Measurements from ENCODE around the gene SHISA3.

The SHISA3 gene

GRCh38 chr4:42392436-42392835 is 4.9 kb upstream of the SHISA3 start:
- no peak for DNase-seq

DNA sequence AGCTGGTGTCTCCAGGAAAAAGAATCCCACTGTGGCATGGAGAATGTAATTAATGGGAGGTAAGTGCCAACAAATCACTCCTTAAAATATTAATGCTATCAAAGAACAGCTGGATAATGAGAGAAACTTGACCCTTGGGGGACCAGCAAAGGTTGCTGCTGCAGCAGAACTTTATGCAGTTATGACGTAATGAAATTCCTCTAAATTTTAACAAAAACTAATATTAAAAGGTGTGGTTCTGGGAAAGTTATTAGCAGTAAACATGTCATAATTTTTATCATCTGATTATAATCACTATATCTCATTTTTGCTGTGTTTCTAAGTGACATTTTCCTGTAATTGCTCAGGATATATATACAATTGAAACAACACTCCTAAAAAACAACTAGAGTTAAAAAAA is 1.7 kb upstream of the SHISA3 start:
- no peak for DNase-seq

- no peak for DNase-seq
These were observed 932 bp upstream of the SHISA3 start for GRCh38 chr4:42396361-42396751.

DNA sequence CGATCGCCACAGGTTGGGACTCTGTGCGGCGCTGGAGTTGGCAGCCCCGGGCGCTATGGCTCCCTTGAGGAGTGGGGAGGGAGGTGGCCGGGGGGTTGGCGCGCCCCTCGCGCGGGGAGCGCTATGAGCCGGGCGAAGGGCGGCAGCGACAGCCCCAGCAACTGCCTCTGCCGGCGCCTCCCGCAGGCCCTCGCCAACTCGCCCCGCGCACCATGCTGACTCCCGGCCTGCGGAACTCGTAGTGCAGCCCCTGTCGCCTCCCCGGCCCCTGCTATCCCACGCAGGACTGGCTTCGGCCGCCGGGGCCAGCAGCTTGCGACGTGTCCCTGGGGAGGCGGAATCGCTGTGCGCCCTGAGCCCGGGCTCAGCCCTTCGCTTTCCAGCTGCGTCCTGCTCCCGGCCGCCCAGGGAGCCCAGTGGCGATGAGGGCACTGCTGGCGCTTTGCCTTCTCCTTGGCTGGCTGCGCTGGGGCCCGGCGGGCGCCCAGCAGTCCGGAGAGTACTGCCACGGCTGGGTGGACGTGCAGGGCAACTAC is 415 bp downstream of the SHISA3 start:
- no peak for DNase-seq

DNA sequence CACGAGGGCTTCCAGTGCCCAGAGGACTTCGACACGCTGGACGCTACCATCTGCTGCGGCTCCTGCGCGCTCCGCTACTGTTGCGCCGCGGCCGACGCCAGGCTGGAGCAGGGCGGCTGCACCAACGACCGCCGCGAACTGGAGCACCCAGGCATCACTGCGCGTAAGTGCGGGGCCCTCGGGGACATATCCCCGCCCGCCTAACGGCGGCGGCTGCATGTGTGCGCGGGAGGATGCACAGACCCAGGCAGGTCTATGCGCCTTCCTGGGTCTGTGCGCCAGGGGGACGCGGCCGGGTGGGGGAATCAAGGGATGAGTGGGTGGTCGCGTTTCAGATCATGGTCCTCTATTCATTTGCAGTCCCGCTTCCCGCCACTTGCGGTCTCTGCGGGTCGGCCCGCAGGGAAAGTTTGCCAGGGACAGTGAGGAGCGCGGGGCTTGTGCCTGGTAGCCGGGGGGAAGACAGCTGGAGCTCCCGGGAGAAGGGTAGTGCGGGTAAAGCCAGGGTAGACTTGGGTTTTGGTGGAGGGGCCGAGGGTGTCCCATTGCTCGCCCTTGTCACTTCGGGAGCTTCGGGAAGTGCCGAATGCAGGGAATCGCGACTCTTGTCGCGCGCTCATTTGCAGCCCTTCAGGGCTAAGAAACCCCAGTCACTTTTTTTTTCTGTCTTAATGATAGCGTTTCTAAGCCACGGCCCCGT is 1.0 kb downstream of the SHISA3 start:
- DNase-seq, result no peak

DNA sequence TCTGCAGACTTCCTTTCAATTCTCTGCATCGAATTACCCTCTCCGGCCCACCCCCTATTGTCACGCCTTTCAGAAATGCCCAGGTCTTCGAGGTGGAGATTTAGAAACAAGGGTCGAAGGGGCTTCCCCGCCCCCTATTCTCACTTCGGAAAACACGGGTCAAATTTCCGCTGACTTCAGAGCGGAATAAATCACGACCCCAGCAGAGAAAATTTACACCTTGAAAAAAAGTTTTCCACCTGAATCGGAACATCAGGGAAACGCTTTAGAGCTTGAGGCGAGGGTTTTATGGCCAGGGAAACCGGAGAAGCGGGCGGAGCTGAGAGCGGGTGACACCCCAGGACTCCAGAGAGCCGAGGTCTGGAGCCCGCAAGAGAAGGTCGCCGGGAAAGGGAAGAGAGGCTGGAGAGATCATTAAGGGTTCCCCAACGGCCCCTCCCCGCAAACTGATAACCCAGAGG is 1.6 kb downstream of the SHISA3 start:
- DNase-seq, result no peak

- DNase-seq, result no peak
These were observed 2.1 kb downstream of the SHISA3 start for GRCh38 chr4:42399393-42399792.

GRCh38 chr4:42401171-42401570 is 3.9 kb downstream of the SHISA3 start:
- DNase-seq, result no peak

DNA sequence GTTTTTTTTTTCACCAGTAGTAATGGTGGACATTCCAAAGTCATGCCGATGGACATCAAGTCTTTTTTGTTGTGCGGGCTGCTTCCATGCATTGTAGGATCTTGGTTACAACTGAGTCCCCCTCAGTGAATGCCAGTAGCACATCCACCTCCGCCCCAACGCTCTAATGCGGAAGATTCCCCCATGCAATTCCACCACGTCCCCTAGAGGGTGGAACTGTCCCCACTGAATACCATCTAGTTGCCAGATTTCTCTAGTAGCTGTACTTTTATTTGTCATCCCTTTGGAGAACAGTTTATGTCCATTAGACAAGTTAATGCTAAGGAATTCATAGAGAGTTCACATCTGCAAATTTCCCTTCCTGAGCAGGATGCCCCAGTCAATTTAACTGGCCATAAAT is 6.7 kb downstream of the SHISA3 start:
- no peak for DNase-seq

DNA sequence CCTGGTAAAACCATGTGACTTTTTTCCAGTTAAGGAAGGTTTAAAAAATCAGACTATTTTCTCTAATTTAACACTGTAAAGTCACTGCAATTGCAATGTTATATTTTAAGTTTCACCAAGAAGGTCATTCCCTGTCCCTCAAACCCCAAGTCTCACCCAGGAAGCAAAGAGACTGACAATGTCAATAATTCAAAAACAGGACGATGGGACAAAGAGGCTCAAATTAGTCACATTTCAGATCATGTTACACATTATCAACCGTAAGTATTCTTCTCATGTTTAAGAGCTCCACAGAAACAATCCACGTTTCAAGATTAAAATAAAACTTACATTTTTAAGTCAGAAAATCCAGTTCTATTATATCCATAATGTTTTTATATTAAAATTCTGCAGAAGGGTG is 13.2 kb downstream of the SHISA3 start:
- no peak for DNase-seq

GRCh38 chr4:42411803-42412202 is 14.5 kb downstream of the SHISA3 start:
- DNase-seq, result no peak

- no peak for DNase-seq
These were observed 15.0 kb downstream of the SHISA3 start for GRCh38 chr4:42412251-42412650.

DNA sequence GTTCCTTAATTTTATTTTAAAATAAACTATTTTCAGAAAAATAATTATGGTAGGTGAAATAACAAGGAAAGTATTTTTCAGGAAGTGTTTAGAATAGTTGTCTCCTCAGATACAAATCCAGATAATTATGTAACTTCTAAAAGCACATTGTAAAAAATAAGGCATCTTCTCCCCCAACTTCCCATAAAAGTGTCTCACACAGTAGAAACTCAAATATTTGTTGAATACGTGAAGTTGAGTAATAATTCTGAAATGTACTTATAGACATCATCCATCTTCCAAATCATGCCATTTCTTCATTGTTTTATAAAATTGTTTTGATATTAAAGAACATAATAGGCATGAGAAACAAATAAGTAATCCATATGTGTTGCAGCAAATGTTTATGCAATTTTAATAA is 18.0 kb downstream of the SHISA3 start:
- DNase-seq, result no peak

- DNase-seq, result no peak
These were observed 18.7 kb downstream of the SHISA3 start for GRCh38 chr4:42416017-42416416.

- no peak for DNase-seq
These were observed 20.3 kb downstream of the SHISA3 start for GRCh38 chr4:42417550-42417949.

- no peak for DNase-seq
These were observed 22.9 kb downstream of the SHISA3 start for GRCh38 chr4:42420140-42420539.

GRCh38 chr4:42425146-42426065 is 28.1 kb downstream of the SHISA3 start:
- no peak for DNase-seq

DNA sequence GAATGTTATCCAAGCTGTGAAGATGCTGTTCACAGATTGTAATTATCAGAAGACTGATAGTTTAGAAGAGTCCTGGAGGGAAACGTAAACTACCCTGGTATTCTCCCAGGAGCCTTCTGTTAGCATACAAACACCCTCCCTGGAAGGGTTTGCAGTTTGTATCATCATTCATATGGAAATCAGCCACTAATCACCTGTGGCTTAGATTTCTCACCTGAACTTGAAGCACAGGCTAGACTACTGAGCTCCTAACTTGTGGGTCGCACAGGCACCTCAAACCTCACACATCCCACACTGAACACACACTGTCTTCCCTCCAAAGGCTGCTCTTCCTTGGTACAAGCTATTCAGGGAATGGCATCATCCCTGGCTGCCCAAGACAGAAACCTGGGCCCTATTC is 30.7 kb downstream of the SHISA3 start:
- DNase-seq, result no peak

- DNase-seq, result no peak
These were observed 39.8 kb downstream of the SHISA3 start for GRCh38 chr4:42436928-42437565.

- DNase-seq, result no peak
These were observed 42.8 kb downstream of the SHISA3 start for GRCh38 chr4:42440083-42440482.

DNA sequence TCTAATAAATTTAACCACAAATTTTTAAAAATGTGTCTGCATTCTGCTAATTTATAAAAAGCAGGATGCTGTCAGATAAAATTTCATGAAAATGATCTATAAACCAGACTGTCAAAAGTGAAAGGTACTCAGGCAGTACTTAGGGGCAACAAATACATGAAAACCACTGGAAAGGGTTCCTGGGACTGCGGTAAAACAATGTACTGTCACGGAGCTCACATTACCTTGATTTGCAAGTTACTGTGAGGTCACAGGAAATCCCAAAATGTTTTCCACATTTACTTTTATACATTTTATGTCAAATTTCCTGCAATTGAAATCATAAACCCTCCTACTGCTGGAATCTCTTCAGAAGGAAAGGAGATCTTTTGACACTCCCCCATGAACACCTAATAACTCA is 45.3 kb downstream of the SHISA3 start:
- DNase-seq, result no peak

DNA sequence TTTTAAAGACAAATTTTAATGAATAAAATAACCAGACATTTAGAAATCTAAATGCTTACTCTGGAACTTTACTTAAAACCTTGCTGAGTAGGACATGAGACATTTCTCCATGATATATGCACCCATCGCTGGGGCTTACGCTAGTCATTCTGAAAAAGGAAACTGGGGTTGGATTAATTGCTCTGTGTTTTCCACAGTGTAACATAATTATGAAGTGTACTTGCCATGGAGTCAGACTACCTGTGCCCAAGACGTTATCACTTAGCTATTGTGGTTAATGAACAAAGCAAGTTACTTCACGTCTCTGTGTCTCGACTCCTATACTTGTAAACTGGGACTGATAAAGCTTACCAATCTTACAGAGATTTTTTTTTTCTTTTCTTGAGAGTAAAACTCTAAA is 47.8 kb downstream of the SHISA3 start:
- no peak for DNase-seq

- no peak for DNase-seq
These were observed 49.5 kb downstream of the SHISA3 start for GRCh38 chr4:42446823-42447222.

Measured in NCI-H2029 (cell line).